Endothelial cell of umbilical vein (primary cell): ENCODE results near the gene VCY. TPM values are rescaled to one million over a fixed set of nuclear protein-coding genes. Genes with fewer than 3 reads are reported as not detected.

Source experiments
- polyA plus RNA-seq, 4 experiments: library from polyadenylated mRNA; depleted of rRNA in 3 of 4; stranded (reverse) in 3 of 4; unstranded in 1 of 4; fragments of >200 nt; gene quantifications; 2 replicates each; pipeline versions ENCODE4 v1.2.1 to v1.2.3, GENCODE V29; 2011 to 2012; ENCODE audit warnings: missing spikeins in 1 of 4
- total RNA-seq: library from RNA; stranded (reverse); gene quantifications from 2 replicates; pipeline ENCODE4 v1.2.3, GENCODE V29; 2021

The VCY gene
- total and polyA plus RNA-seq, 2 donors (not counting 3 experiments of a cell fraction or from before 2014, with no cell fraction given) = not detected

Other genes with a start within 250 kb of the VCY start
- gene VCY1B, start 69.8 kb upstream of the VCY start, total RNA-seq = not detected in 2 replicates
- gene VCY1B, start 69.8 kb upstream of the VCY start, polyA plus RNA-seq = not detected in 2 replicates